ENCODE measurements around the gene ENTPD1. TPM values are rescaled to one million over a fixed set of nuclear protein-coding genes. Genes with fewer than 3 reads are reported as not detected.

The ENTPD1 gene
- total RNA-seq, 1 experiment from 2014 or later, result 0.37 TPM

DNA sequence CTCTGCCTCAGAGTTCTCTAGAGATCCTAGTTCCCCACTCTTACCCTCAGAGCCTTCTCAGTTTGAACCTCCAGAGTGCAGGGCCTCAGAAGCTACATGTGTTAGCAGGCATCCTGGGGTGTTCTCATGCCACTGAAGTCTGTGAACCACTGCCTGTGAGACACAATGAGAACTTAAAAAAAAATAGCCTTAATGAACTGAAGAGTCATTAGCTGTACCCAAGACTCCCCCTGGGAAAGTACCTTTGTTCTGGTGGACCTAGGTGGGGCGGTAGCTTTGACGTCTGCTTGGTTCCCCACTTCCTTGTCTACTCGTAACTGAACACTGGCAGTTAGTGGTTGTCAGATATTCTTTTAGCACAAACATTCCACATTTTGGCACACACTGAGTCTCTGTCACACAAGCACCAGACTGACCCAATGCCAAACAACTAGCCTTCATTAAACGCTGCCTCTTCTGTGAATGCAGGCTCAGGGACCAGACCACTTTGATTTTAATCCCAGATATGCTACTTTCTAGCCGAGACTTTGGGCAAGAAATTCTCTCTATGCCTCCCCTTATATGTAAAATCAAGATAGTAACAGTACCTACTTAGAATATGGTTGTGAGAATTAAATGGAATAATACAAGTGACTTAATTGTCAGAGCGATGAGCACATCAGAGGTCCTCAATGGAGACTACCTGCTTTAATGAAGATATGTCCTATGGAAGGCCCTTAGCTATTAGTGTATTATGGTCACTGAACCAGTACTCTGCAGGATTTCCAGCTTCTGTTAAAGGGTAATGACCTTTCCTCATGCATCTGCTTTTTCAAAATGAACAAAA is 76.5 kb downstream of the ENTPD1 start:
- DNase-seq (ENCODE audit: low read depth, low spot score) (no peak), ATAC-seq (no peak)
- Histone ChIP-seq H3K4me2 (ENCODE audit: low read length) (no peak overlapping the region), H3K9me3 (ENCODE audit: control insufficient read depth in 1 of 2, insufficient read depth in 1 of 2, low read depth in 1 of 2, low read length in 2 of 2) (no peaks in the 10 kb centered on the region), H3K4me3 (replicated peaks in 1 of 2; ENCODE audit: low read depth in 1 of 2, low read length in 2 of 2) (no peak overlapping the region), H3K4me1 (ENCODE audit: control insufficient read depth in 1 of 2, insufficient read depth in 2 of 2, low read length in 2 of 2) (no peaks in the 10 kb centered on the region), H3K27ac (ENCODE audit: low read depth, low read length) (no peak overlapping the region), H4K20me1 (ENCODE audit: insufficient read depth) (no peaks in the 10 kb centered on the region), H3K36me3 (ENCODE audit: control insufficient read depth in 1 of 2, insufficient read depth in 2 of 2, low read length in 2 of 2) (no peaks in the 10 kb centered on the region), H3K9ac (ENCODE audit: low read length) (no peak overlapping the region), H2AFZ (ENCODE audit: low read depth, low read length, poor library complexity, severe bottlenecking) (no peak overlapping the region), H3K79me2 (ENCODE audit: insufficient read depth, low read length) (no peaks in the 10 kb centered on the region), H3K27me3 (ENCODE audit: insufficient read depth, low read length) (no peaks in the 10 kb centered on the region), H3K9me2 (ENCODE audit: insufficient read depth) (no peaks in the 10 kb centered on the region)
- POLR2A ChIA-PET, result no interaction called here
- no TSS peak for BruUV-seq (replicated peaks)
- TF ChIP-seq CEBPB (IDR thresholded peaks at IDR 0.05; ENCODE audit: low read depth) (no peak), POLR2AphosphoS5 (IDR thresholded peaks at IDR 0.05; ENCODE audit: low read depth, low read length) (no peak), YY1 (IDR thresholded peaks at IDR 0.05; ENCODE audit: extremely low read depth, insufficient replicate concordance, low read depth, low read length) (no peak), POLR2A (IDR thresholded peaks at IDR 0.05; ENCODE audit: borderline replicate concordance, extremely low read depth, insufficient read depth, insufficient read length) (no peak), FOSL1 (IDR thresholded peaks at IDR 0.05; ENCODE audit: low read depth) (no peak), SP1 (IDR thresholded peaks at IDR 0.05; ENCODE audit: low read depth) (no peak), EZH2phosphoT487 (IDR thresholded peaks at IDR 0.05; ENCODE audit: borderline replicate concordance) (no peak), ZFX (IDR thresholded peaks at IDR 0.05) (no peak), TCF7L2 (IDR thresholded peaks at IDR 0.05; ENCODE audit: borderline replicate concordance, extremely low read depth, insufficient read depth, insufficient read length) (no peak), EZH2 (IDR thresholded peaks at IDR 0.05) (no peak), ZNF274 (IDR thresholded peaks at IDR 0.05; ENCODE audit: low read depth, low read length) (no peak)
- TF ChIP-seq, protein P1, sequence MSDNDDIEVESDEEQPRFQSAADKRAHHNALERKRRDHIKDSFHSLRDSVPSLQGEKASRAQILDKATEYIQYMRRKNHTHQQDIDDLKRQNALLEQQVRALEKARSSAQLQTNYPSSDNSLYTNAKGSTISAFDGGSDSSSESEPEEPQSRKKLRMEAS (IDR thresholded peaks at IDR 0.05), result no peak
- TF ChIP-seq, protein P2, sequence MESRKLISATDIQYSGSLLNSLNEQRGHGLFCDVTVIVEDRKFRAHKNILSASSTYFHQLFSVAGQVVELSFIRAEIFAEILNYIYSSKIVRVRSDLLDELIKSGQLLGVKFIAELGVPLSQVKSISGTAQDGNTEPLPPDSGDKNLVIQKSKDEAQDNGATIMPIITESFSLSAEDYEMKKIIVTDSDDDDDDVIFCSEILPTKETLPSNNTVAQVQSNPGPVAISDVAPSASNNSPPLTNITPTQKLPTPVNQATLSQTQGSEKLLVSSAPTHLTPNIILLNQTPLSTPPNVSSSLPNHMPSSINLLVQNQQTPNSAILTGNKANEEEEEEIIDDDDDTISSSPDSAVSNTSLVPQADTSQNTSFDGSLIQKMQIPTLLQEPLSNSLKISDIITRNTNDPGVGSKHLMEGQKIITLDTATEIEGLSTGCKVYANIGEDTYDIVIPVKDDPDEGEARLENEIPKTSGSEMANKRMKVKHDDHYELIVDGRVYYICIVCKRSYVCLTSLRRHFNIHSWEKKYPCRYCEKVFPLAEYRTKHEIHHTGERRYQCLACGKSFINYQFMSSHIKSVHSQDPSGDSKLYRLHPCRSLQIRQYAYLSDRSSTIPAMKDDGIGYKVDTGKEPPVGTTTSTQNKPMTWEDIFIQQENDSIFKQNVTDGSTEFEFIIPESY (IDR thresholded peaks at IDR 0.05; ENCODE audit: extremely low read depth, insufficient replicate concordance, low read length), result no peak
- intact Hi-C loops (cut with micrococcal nuclease), result no loop called here
- CTCF ChIA-PET, result interaction anchor here (1.0 to 1.5 kb wide), 3 partner anchors 9 to 139 kb away, joined by 3 to 8 read pairs (median 4); partner anchors contain the start of gene TCTN3
- RAD21 ChIA-PET (ENCODE audit: low non-redundant PET in 1 of 2, low total read pairs in 2 of 2, uncharacterized antibody in 2 of 2, unreplicated experiment in 2 of 2), result no interaction called here
